GM23338 (cell line): ENCODE measurements around the gene RCC2. TPM values are rescaled to one million over a fixed set of nuclear protein-coding genes. Genes with fewer than 3 reads are reported as not detected.

Source experiments
- ATAC-seq: fragments of 200-7000 bp; cut with Tn5 transposase; 3 replicates; pipeline ENCODE4 v1.9.1; 2020
- DNase-seq: peaks from one replicate; pipeline ENCODE4 v3.0.0-alpha.2; 2015; ENCODE audit warnings: low spot score
- H2AFZ ChIP-seq: fragments of 200-600 bp; sonication (generic); 2 replicates; pipeline ENCODE4 v1.8.0; 2016; ENCODE audit warnings: antibody characterized with exemption, mild to moderate bottlenecking, moderate library complexity
- H3F3A ChIP-seq: fragments of 200-600 bp; sonication (generic); replicated peaks from 2 replicates; pipeline ENCODE4 v1.8.0; 2017; ENCODE audit warnings: antibody characterized with exemption, mixed run types, low read depth
- H3K27ac ChIP-seq: fragments of 200-600 bp; sonication (generic); 2 replicates; pipeline ENCODE4 v1.6.1; 2016; ENCODE audit warnings: low read depth
- H3K27me3 ChIP-seq: fragments of 200-600 bp; sonication (generic); 2 replicates; pipeline ENCODE4 v1.8.0; 2016; ENCODE audit warnings: mild to moderate bottlenecking, mixed run types, moderate library complexity; ENCODE audit not compliant: insufficient read depth
- H3K36me3 ChIP-seq: fragments of 200-600 bp; sonication (generic); 2 replicates; pipeline ENCODE4 v1.8.0; 2016; ENCODE audit warnings: mild to moderate bottlenecking; ENCODE audit not compliant: insufficient read depth
- H3K4me1 ChIP-seq: fragments of 200-600 bp; sonication (generic); 2 replicates; pipeline ENCODE4 v1.8.0; 2016; ENCODE audit warnings: mild to moderate bottlenecking, moderate library complexity; ENCODE audit not compliant: insufficient read depth
- H3K4me2 ChIP-seq: fragments of 200-600 bp; sonication (generic); 2 replicates; pipeline ENCODE4 v1.7.1; 2017; ENCODE audit warnings: mixed run types
- H3K4me3 ChIP-seq: fragments of 200-600 bp; sonication (generic); 2 replicates; pipeline ENCODE4 v1.6.1; 2016; ENCODE audit warnings: mixed run types
- H3K79me2 ChIP-seq: fragments of 200-600 bp; sonication (generic); replicated peaks from 2 replicates; pipeline ENCODE4 v1.8.0; 2017; ENCODE audit warnings: mild to moderate bottlenecking; ENCODE audit not compliant: insufficient read depth
- H3K9me2 ChIP-seq: fragments of 200-600 bp; sonication (generic); 2 replicates; pipeline ENCODE4 v1.8.0; 2017; ENCODE audit not compliant: insufficient read depth
- H4K20me1 ChIP-seq: fragments of 200-600 bp; sonication (generic); replicated peaks from 2 replicates; pipeline ENCODE4 v1.8.0; 2017; ENCODE audit warnings: mild to moderate bottlenecking; ENCODE audit not compliant: insufficient read depth
- H3K27ac Mint-ChIP-seq: 2 replicates; pipeline ENCODE4 v1.8.0; 2020; ENCODE audit warnings: inconsistent platforms, mild to moderate bottlenecking, moderate library complexity, mixed read lengths
- H3K27me3 Mint-ChIP-seq: 3 replicates; pipeline ENCODE4 v1.8.0; 2022; ENCODE audit warnings: low read depth, mild to moderate bottlenecking, moderate library complexity, mixed read lengths, inconsistent platforms; ENCODE audit not compliant: insufficient read depth, poor library complexity
- H3K36me3 Mint-ChIP-seq: 3 replicates; pipeline ENCODE4 v1.8.0; 2021; ENCODE audit warnings: low read depth, mild to moderate bottlenecking, inconsistent platforms, moderate library complexity, mixed read lengths
- H3K4me1 Mint-ChIP-seq: 3 replicates; pipeline ENCODE4 v1.8.0; 2020; ENCODE audit warnings: mild to moderate bottlenecking, inconsistent platforms, mixed read lengths
- H3K4me3 Mint-ChIP-seq: 3 replicates; pipeline ENCODE4 v1.8.0; 2021; ENCODE audit warnings: moderate library complexity, mild to moderate bottlenecking, inconsistent platforms, mixed read lengths
- H3K9me3 Mint-ChIP-seq: 3 replicates; pipeline ENCODE4 v1.8.0; 2020; ENCODE audit warnings: moderate library complexity, mild to moderate bottlenecking, inconsistent platforms, mixed read lengths
- CREB1 ChIP-seq: fragments of 250-450 bp; sonication (Bioruptor Pico); IDR thresholded peaks from 2 replicates; pipeline ENCODE4 v1.5.0; 2020; ENCODE audit warnings: low read depth, mild to moderate bottlenecking, moderate library complexity
- EZH2 ChIP-seq: fragments of 200-600 bp; sonication (generic); IDR thresholded peaks from one replicate; pipeline ENCODE4 v1.8.0; 2017; ENCODE audit warnings: antibody characterized with exemption, mild to moderate bottlenecking, low read depth; ENCODE audit not compliant: unreplicated experiment
- EZH2phosphoT487 ChIP-seq: fragments of 200-600 bp; sonication (generic); IDR thresholded peaks from one replicate; pipeline ENCODE4 v1.8.1; 2018; ENCODE audit warnings: antibody characterized with exemption; ENCODE audit not compliant: unreplicated experiment
- POLR2AphosphoS5 ChIP-seq: IDR thresholded peaks from 2 replicates; pipeline ENCODE4 v1.6.1; 2016; ENCODE audit warnings: antibody characterized with exemption, low read depth
- REST ChIP-seq: IDR thresholded peaks from one replicate; pipeline ENCODE4 v1.6.1; 2018; ENCODE audit warnings: antibody characterized with exemption; ENCODE audit not compliant: unreplicated experiment
- ZNF331 ChIP-seq: fragments of 250-450 bp; sonication (Bioruptor Pico); IDR thresholded peaks from 2 replicates; pipeline ENCODE4 v1.5.0; 2020; ENCODE audit warnings: low read depth, mild to moderate bottlenecking, moderate library complexity
- polyA plus RNA-seq: library from polyadenylated mRNA; unstranded; fragments of >200 nt; fragmentation: Nextera tagmentation; extraction: Ambion mirVana; gene quantifications from 2 replicates; pipeline ENCODE4 v1.2.1, GENCODE V29; 2016
- total RNA-seq: library from RNA; depleted of rRNA; stranded (reverse); fragments of >200 nt; shearing (Covaris generic); gene quantifications from 2 replicates; pipeline ENCODE4 v1.2.3, GENCODE V29; 2014
- TF ChIP-seq, protein P1 (sequence below), 2 experiments: fragments of 200-600 bp in 1 of 2; sonication (generic) in 1 of 2; conservative IDR thresholded peaks; 2 replicates each; pipeline versions ENCODE4 v1.5.1 to v1.6.1; 2016 to 2017; ENCODE audit warnings: antibody characterized with exemption in 2 of 2, low read depth in 2 of 2, mild to moderate bottlenecking in 2 of 2, moderate library complexity in 1 of 2

RCC2 gene
- total and polyA plus RNA-seq, 2 experiments from 2014 or later, result 97.1 to 386 TPM

- no peaks in the 10 kb centered on the region for H3K27me3 ChIP-seq
- no peaks in the 10 kb centered on the region for H3K9me2 ChIP-seq
- H3K36me3 ChIP-seq, result no peaks in the 10 kb centered on the region
- Mint-ChIP-seq H3K4me1 (peaks cover 7% of the 10 kb centered on the region; the same call in 2 of the 3 replicates), H3K4me3 (no peak overlapping the region), H3K27me3 (peaks cover 7% of the 10 kb centered on the region), H3K9me3 (no peaks in the 10 kb centered on the region; the same call in 2 of the 3 replicates), H3K36me3 (no peaks in the 10 kb centered on the region), H3K27ac (no peak overlapping the region)
- no peak overlapping the region for H3K4me2 ChIP-seq
- DNase-seq (no peak), ATAC-seq (no peak)
- no peak overlapping the region for H3K27ac ChIP-seq
- no peaks in the 10 kb centered on the region; the same call in 1 of the 2 replicates for H4K20me1 ChIP-seq
- no peak overlapping the region for H3K4me3 ChIP-seq
- no peaks in the 10 kb centered on the region for H3K79me2 ChIP-seq
- H3F3A ChIP-seq, result no peaks in the 10 kb centered on the region
- TF ChIP-seq ZNF331 (CRISPR knock-in tag), result no peak
- TF ChIP-seq EZH2, result no peak
- TF ChIP-seq REST, result no peak
- no peak for TF ChIP-seq CREB1 (CRISPR knock-in tag)
- no peak for TF ChIP-seq EZH2phosphoT487
- no peaks in the 10 kb centered on the region for H3K4me1 ChIP-seq
- H2AFZ ChIP-seq, result peak overlapping the region; percentile 86; the same call in 1 of the 2 replicates
Measured at GRCh38 chr1:17359808-17360207, 79.7 kb downstream of the RCC2 start.

DNA sequence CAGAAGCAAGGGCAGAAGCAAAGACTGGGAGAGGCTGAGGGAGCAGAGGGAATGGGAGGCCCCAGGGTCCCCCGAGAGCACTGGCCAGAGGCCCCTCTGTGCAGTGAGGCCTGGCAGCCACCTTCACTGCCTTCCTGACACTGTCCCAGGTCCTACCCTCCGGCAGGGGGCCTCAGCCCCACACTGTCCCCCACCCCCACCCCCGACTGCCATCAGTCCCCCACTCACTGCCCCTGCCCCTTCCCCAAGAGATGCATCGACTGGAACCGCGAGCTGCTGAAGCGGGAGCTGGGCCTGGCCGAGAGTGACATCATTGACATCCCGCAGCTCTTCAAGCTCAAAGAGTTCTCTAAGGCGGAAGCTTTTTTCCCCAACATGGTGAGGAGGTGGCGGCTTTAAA, 80.4 kb downstream of the RCC2 start:
- peak; percentile 73 for ATAC-seq
- no peak overlapping the region for H3K4me3 ChIP-seq
- H3K4me1 ChIP-seq, result no peaks in the 10 kb centered on the region
- no peak overlapping the region for H3K4me3 Mint-ChIP-seq
- H3K27me3 Mint-ChIP-seq, result peaks cover 7% of the 10 kb centered on the region
- no peaks in the 10 kb centered on the region for H3K36me3 ChIP-seq
- peak overlapping the region; percentile 86; the same call in 1 of the 2 replicates for H2AFZ ChIP-seq
- DNase-seq, result peak; percentile 60
- H3K27ac ChIP-seq, result no peak overlapping the region
- H3K36me3 Mint-ChIP-seq, result no peaks in the 10 kb centered on the region
- H3F3A ChIP-seq, result no peaks in the 10 kb centered on the region
- no peaks in the 10 kb centered on the region for H3K79me2 ChIP-seq
- no peaks in the 10 kb centered on the region; the same call in 1 of the 2 replicates for H4K20me1 ChIP-seq
- H3K27me3 ChIP-seq, result no peaks in the 10 kb centered on the region
- no peaks in the 10 kb centered on the region for H3K9me2 ChIP-seq
- peaks cover 7% of the 10 kb centered on the region; the same call in 2 of the 3 replicates for H3K4me1 Mint-ChIP-seq
- TF ChIP-seq POLR2AphosphoS5 (no peak), EZH2phosphoT487 (no peak), CREB1 (CRISPR knock-in tag) (0 out of 2 replicates have a peak, but pooled peaks have one; percentile 11)
- TF ChIP-seq, protein P1, sequence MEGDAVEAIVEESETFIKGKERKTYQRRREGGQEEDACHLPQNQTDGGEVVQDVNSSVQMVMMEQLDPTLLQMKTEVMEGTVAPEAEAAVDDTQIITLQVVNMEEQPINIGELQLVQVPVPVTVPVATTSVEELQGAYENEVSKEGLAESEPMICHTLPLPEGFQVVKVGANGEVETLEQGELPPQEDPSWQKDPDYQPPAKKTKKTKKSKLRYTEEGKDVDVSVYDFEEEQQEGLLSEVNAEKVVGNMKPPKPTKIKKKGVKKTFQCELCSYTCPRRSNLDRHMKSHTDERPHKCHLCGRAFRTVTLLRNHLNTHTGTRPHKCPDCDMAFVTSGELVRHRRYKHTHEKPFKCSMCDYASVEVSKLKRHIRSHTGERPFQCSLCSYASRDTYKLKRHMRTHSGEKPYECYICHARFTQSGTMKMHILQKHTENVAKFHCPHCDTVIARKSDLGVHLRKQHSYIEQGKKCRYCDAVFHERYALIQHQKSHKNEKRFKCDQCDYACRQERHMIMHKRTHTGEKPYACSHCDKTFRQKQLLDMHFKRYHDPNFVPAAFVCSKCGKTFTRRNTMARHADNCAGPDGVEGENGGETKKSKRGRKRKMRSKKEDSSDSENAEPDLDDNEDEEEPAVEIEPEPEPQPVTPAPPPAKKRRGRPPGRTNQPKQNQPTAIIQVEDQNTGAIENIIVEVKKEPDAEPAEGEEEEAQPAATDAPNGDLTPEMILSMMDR (conservative IDR thresholded peaks at IDR 0.05; ENCODE audit: low read depth in 2 of 2), result 0 out of 4 replicates have a peak, but pooled peaks of 1 of the 2 experiments have one; percentile 14
- no peak overlapping the region for H3K4me2 ChIP-seq
- no peaks in the 10 kb centered on the region; the same call in 2 of the 3 replicates for H3K9me3 Mint-ChIP-seq
- H3K27ac Mint-ChIP-seq, result no peak overlapping the region
